OCI-LY7 (cell line): ENCODE results near the gene TEX28.

ENCODE experiments used
- EZH2phosphoT487 ChIP-seq: fragments of 200-600 bp; sonication (generic); IDR thresholded peaks from 2 replicates; pipeline ENCODE4 v1.6.1; 2018; ENCODE audit warnings: low read depth, borderline replicate concordance, mild to moderate bottlenecking, mixed run types, antibody characterized with exemption, low read length, moderate library complexity, mixed read lengths
- TF ChIP-seq, protein P1 (sequence below): fragments of 200-600 bp; sonication (generic); conservative IDR thresholded peaks from 2 replicates; pipeline ENCODE4 v1.5.1; 2014; ENCODE audit warnings: mild to moderate bottlenecking, antibody characterized with exemption, low read length, moderate library complexity, mixed read lengths

DNA sequence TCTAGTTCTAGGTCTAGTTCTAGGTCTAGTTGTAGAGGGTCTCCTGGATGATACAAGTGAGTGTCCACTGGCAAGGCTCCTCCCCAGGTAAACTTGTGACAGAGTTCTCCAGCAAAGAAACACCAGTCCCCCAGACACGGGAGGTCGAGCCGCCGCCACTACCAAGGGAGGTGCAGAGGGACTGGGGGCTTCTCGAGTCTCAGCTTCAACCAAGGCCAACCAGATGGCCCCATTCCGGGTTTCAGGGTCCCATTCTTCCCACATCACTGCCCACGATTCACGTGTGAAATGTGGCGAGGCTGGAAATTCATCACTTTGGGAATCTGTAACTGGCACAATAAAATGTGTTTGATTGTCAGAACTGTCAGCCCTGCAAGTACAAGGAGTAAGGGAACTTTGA is 38.2 kb upstream of the TEX28 start:
- TF ChIP-seq, protein P1, sequence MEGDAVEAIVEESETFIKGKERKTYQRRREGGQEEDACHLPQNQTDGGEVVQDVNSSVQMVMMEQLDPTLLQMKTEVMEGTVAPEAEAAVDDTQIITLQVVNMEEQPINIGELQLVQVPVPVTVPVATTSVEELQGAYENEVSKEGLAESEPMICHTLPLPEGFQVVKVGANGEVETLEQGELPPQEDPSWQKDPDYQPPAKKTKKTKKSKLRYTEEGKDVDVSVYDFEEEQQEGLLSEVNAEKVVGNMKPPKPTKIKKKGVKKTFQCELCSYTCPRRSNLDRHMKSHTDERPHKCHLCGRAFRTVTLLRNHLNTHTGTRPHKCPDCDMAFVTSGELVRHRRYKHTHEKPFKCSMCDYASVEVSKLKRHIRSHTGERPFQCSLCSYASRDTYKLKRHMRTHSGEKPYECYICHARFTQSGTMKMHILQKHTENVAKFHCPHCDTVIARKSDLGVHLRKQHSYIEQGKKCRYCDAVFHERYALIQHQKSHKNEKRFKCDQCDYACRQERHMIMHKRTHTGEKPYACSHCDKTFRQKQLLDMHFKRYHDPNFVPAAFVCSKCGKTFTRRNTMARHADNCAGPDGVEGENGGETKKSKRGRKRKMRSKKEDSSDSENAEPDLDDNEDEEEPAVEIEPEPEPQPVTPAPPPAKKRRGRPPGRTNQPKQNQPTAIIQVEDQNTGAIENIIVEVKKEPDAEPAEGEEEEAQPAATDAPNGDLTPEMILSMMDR: no peak
- no peak for TF ChIP-seq EZH2phosphoT487
